CD4-positive, CD25-positive, alpha-beta regulatory T cell (primary cell): ENCODE results near the gene GAB2. TPM values are rescaled to one million over a fixed set of nuclear protein-coding genes. Genes with fewer than 3 reads are reported as not detected.
A peak's percentile ranks its signal among the peaks of the same experiment; 100 is the strongest.
"Not testable (repeated sequence)": the region's sequence is repeated elsewhere in the genome, so short reads cannot be mapped to it uniquely, and the experiment has no call there.

Source experiments
- ATAC-seq, 2 donors: fragments of 150-1000 bp; cut with Tn5 transposase; one replicate each; pipeline ENCODE4 v1.10.0; 2021; ENCODE audit warnings: low read depth in 2 of 2, moderate number of reproducible peaks in 2 of 2, moderate library complexity in 1 of 2
- DNase-seq, 3 donors: peaks; one replicate each; pipeline versions ENCODE4 v3.0.0 to v3.0.0-alpha.2; 2012 to 2022; ENCODE audit warnings: mixed read lengths in 1 of 3
- H3K27ac ChIP-seq: one replicate; pipeline ENCODE4 v1.7.0; 2013; ENCODE audit warnings: mild to moderate bottlenecking, low read length; ENCODE audit not compliant: insufficient read depth, poor library complexity, severe bottlenecking
- H3K27me3 ChIP-seq: one replicate; pipeline ENCODE4 v1.7.0; 2013; ENCODE audit warnings: low read length; ENCODE audit not compliant: control insufficient read depth, insufficient read depth
- H3K36me3 ChIP-seq: one replicate; pipeline ENCODE4 v1.7.0; 2013; ENCODE audit warnings: mild to moderate bottlenecking, low read length, moderate library complexity; ENCODE audit not compliant: control insufficient read depth, insufficient read depth
- H3K4me1 ChIP-seq: 2 replicates; pipeline ENCODE4 v1.7.0; 2013; ENCODE audit warnings: mild to moderate bottlenecking, low read length; ENCODE audit not compliant: insufficient read depth, control insufficient read depth, poor library complexity, severe bottlenecking
- H3K4me3 ChIP-seq: one replicate; pipeline ENCODE4 v1.7.0; 2013; ENCODE audit warnings: low read depth, mild to moderate bottlenecking, low read length, moderate library complexity
- H3K9me3 ChIP-seq, 2 experiments: 1 replicate in 1 of 2; 2 replicates in 1 of 2; pipeline ENCODE4 v1.7.0; 2013; ENCODE audit warnings: low read length in 2 of 2, mild to moderate bottlenecking in 1 of 2, moderate library complexity in 1 of 2; ENCODE audit not compliant: control insufficient read depth in 2 of 2
- H3K27ac Mint-ChIP-seq, 3 donors: one replicate each; pipeline ENCODE4 v1.8.0; 2020 to 2022; ENCODE audit warnings: mild to moderate bottlenecking in 3 of 3, mixed read lengths in 3 of 3, moderate library complexity in 2 of 3
- H3K27me3 Mint-ChIP-seq: one replicate; pipeline ENCODE4 v1.8.0; 2022; ENCODE audit warnings: mild to moderate bottlenecking, mixed read lengths
- H3K36me3 Mint-ChIP-seq: one replicate; pipeline ENCODE4 v1.8.0; 2020; ENCODE audit warnings: mixed read lengths
- H3K4me1 Mint-ChIP-seq, 4 donors: one replicate each; pipeline ENCODE4 v1.8.0; 2020 to 2022; ENCODE audit warnings: mixed read lengths in 4 of 4, mild to moderate bottlenecking in 1 of 4
- H3K4me3 Mint-ChIP-seq, 4 donors: one replicate each; pipeline ENCODE4 v1.8.0; 2020 to 2022; ENCODE audit warnings: mild to moderate bottlenecking in 4 of 4, mixed read lengths in 4 of 4, moderate library complexity in 3 of 4
- H3K9me3 Mint-ChIP-seq, 7 donors: one replicate each; pipeline ENCODE4 v1.8.0; 2020 to 2022; ENCODE audit warnings: mixed read lengths in 7 of 7, mild to moderate bottlenecking in 3 of 7, moderate library complexity in 2 of 7
- polyA plus RNA-seq, 4 donors: library from polyadenylated mRNA; unstranded; fragments of 300-500 nt; fragmentation: Illumina TruSeq; gene quantifications; one replicate each; pipeline ENCODE4 v1.2.3, GENCODE V29; 2021
- total RNA-seq: library from RNA; stranded (reverse); gene quantifications from one replicate; pipeline ENCODE4 v1.2.3, GENCODE V29; 2022

Gene GAB2
- total and polyA plus RNA-seq, 5 donors from 2014 or later = 0.05 to 15.7 (median 0.56) TPM

DNA sequence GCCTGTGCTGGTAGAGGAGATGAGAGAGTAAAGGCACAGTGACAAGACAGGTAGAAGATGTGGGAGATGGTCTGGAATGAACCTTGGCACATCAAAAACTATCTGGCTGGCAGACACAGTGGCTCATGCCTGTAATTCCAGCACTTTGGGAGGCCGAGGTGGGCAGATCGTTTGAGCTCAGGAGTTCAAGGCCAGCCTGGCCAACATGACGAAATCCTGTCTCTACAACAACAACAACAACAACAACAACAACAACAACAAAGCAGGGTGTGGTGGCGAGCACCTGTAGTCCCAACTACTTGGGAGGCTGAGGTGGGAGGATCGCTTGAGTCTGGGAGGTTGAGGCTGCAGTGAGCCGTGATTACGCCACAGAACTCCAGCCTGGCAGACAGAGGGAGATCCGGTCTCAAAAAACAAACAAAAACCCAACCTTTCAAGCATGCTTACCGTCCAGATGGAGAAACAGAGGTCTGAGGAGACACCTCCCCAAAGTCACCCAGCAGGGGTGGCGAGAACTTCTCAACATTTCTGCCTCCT is 240.9 kb downstream of the GAB2 start:
- Mint-ChIP-seq H3K27ac (peak overlapping the region in 1 of 3 donors; percentile 82), H3K4me3 (peak overlapping the region in 1 of 4 donors; percentile 49), H3K36me3 (peaks cover 59% of the 10 kb centered on the region), H3K27me3 (no peaks in the 10 kb centered on the region), H3K9me3 (peaks cover 0 to 4% (median 0%) of the 10 kb centered on the region in 7 donors), H3K4me1 (peaks cover 4 to 17% (median 5%) of the 10 kb centered on the region in 4 donors)
- H3K9me3 ChIP-seq = no peaks in the 10 kb centered on the region
- peaks cover 14% of the 10 kb centered on the region for H3K36me3 ChIP-seq
- DNase-seq (no peak), ATAC-seq (no peak)
- H3K27ac ChIP-seq = no peak overlapping the region
- H3K27me3 ChIP-seq = no peaks in the 10 kb centered on the region
- no peak overlapping the region for H3K4me3 ChIP-seq
- no peaks in the 10 kb centered on the region for H3K4me1 ChIP-seq

DNA sequence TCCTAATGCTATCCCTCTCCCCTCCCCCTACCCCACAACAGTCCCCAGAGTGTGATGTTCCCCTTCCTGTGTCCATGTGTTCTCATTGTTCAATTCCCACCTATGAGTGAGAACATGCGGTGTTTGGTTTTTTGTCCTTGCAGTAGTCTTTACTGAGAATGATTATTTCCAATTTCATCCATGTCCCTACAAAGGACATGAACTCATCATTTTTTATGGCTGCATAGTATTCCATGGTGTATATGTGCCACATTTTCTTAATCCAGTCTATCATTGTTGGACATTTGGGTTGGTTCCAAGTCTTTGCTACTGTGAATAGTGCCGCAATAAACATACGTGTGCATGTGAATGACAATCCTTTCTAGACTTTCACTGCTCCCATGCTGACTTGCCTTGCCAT is 241.8 kb downstream of the GAB2 start:
- H3K4me3 Mint-ChIP-seq, DNase-seq, H3K27me3 ChIP-seq, H3K4me3 ChIP-seq, H3K9me3 ChIP-seq, H3K27me3 Mint-ChIP-seq, H3K27ac ChIP-seq, ATAC-seq, H3K4me1 ChIP-seq, H3K9me3 Mint-ChIP-seq: not testable (repeated sequence)
- H3K27ac Mint-ChIP-seq = peak overlapping the region in 1 of 3 donors; percentile 82
- H3K4me1 Mint-ChIP-seq = peaks cover 4 to 13% (median 5%) of the 10 kb centered on the region in 4 donors
- peaks cover 14% of the 10 kb centered on the region for H3K36me3 ChIP-seq
- peaks cover 55% of the 10 kb centered on the region for H3K36me3 Mint-ChIP-seq

DNA sequence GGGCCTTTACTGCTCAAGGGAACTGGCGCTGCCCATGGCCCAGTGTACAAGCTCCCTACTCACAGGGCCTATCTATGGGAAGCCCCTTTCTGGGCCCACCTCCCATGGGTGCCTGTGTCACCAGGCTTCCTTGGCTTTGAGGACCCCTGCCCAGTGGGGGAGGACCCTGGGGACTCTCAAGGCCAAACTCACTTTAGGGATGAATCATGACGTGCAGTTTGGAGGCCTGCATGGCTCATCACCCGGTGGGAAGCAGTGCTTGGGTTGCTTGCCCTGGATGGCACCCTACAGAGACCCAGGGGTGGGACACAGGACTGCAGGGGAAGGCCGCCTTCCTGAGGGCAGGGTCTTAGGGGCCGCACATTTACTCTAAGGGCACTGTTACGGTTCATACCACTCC is 245.7 kb downstream of the GAB2 start:
- Mint-ChIP-seq H3K4me1 (peaks cover 0 to 5% (median 1%) of the 10 kb centered on the region in 4 donors), H3K36me3 (peaks cover 44% of the 10 kb centered on the region), H3K27ac (no peak overlapping the region), H3K9me3 (peaks cover 0 to 4% (median 0%) of the 10 kb centered on the region in 7 donors), H3K4me3 (no peak overlapping the region), H3K27me3 (no peaks in the 10 kb centered on the region)
- Histone ChIP-seq H3K27me3 (no peaks in the 10 kb centered on the region), H3K4me1 (no peaks in the 10 kb centered on the region), H3K9me3 (no peaks in the 10 kb centered on the region), H3K4me3 (no peak overlapping the region), H3K27ac (no peak overlapping the region), H3K36me3 (peaks cover 13% of the 10 kb centered on the region)
- no peak for DNase-seq
- ATAC-seq = no peak

DNA sequence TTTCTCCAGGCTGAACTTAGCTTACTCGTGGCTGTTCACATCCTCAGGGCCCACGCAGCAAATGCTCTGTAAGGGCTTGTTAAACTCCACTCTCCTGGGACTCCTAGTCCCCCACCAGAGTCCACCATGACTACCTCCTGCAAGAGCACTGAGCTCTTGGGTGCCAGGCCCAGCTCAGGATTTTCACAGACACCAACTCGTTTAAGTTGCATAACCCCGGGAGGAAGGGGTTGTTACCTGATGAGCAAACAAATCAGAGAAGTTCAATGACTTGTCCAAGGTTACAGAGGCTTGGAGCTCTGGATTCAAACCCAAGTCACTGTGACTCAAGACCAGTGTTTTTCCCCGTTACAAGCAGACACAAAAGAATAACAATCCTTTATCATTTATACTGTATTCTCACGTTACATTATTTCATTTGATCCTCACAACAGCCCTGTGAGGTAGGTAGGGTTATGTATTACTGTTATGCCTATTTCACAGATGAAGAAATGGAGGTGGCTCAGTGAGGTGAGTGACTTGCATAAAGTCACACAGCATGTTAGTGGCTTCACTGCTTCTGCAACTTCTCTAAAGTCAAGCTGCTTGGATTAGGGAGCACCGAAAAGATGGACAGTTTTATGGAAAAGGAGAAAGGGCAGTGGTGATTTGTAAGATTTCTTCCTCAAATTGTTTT is 246.6 kb downstream of the GAB2 start:
- Histone ChIP-seq H3K4me1 (no peaks in the 10 kb centered on the region), H3K9me3 (no peaks in the 10 kb centered on the region), H3K27me3 (no peaks in the 10 kb centered on the region), H3K4me3 (no peak overlapping the region), H3K27ac (no peak overlapping the region), H3K36me3 (peaks cover 10% of the 10 kb centered on the region)
- Mint-ChIP-seq H3K27me3 (no peaks in the 10 kb centered on the region), H3K4me1 (peaks cover 0 to 5% (median 1%) of the 10 kb centered on the region in 4 donors), H3K27ac (no peak overlapping the region), H3K9me3 (peaks cover 0 to under 1% (median 0%) of the 10 kb centered on the region in 7 donors), H3K4me3 (no peak overlapping the region), H3K36me3 (peaks cover 35% of the 10 kb centered on the region)
- ATAC-seq (no peak), DNase-seq (no peak)

DNA sequence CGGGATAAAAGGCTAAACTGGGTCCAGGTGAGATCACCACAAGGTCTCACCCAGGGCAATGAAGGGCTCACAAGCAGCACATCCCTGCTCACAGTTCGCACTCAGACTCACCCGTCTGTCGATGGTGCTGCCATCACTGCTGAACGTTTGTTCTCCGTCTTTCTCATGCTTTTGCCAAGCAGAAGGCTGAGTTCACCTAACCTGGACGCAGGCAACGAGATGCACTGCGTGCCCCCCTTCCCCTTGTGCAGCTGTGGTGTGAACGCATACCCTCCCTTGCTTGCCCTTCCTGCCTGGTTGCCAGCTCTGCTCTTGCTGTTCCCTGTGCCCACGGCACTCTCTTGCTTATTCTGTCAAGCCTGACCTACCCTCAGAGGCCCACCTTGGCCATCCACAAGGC is 247.2 kb downstream of the GAB2 start:
- Mint-ChIP-seq H3K36me3 (peaks cover 32% of the 10 kb centered on the region), H3K27me3 (no peaks in the 10 kb centered on the region), H3K4me1 (peaks cover 0 to 5% (median 1%) of the 10 kb centered on the region in 4 donors), H3K4me3 (no peak overlapping the region), H3K27ac (no peak overlapping the region), H3K9me3 (no peaks in the 10 kb centered on the region)
- Histone ChIP-seq H3K36me3 (peaks cover 10% of the 10 kb centered on the region), H3K9me3 (no peaks in the 10 kb centered on the region), H3K27ac (no peak overlapping the region), H3K4me3 (no peak overlapping the region), H3K4me1 (no peaks in the 10 kb centered on the region), H3K27me3 (no peaks in the 10 kb centered on the region)
- ATAC-seq (no peak), DNase-seq (no peak)

DNA sequence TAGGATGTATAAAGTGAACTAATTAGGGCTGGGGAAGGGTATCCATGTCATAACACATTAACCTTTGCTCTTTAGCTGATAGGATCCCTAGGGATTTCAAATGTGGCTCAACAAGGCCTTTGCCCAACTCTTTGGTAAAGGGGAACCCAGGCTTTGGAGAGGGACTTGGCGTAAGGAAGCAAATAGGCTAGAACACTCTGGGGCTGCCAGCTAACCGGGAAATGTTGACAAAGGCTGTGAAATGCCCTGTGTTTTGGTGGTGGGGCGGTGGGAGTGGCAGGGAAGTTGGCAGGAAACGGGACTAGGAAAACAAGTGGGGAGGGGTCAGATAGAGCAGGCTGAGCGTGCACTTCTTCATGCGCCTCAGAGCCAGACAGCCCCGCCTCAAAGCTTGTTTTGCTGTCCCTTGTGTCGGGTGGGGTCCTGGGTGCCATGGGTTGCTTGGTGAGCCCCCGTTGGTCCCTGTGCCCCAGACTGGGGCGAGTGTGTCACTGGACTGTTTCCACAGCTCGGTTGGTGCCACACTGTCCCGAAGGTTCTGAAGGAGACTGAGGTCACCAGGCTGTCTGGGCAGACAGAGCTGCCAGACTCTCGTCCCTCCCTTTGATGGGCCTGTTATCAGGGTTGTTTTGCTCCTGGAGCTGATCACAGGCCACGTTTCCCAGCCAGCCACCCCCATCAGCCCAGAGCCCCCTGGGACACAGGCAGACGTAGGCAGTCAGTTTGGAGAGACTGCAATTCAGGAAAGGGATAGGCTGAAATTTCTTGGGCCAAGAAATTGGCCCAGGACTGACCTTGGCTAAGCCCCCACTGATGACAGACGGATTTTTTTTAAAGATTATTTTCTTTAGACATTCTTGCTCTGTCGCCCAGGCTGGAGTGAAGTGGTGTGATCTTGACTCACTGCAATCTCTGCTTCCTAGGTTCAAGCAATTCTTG is 248.8 kb downstream of the GAB2 start:
- H3K4me1 ChIP-seq = no peaks in the 10 kb centered on the region
- H3K36me3 Mint-ChIP-seq = peaks cover 22% of the 10 kb centered on the region
- no peak for ATAC-seq
- no peak overlapping the region for H3K4me3 ChIP-seq
- no peaks in the 10 kb centered on the region for H3K27me3 Mint-ChIP-seq
- H3K27ac Mint-ChIP-seq = peak overlapping the region in 2 of 3 donors; percentile 25 to 61
- H3K27me3 ChIP-seq = no peaks in the 10 kb centered on the region
- H3K4me1 Mint-ChIP-seq = no peaks in the 10 kb centered on the region
- DNase-seq = no peak
- no peak overlapping the region for H3K4me3 Mint-ChIP-seq
- no peaks in the 10 kb centered on the region for H3K9me3 ChIP-seq
- no peak overlapping the region for H3K27ac ChIP-seq
- no peaks in the 10 kb centered on the region for H3K9me3 Mint-ChIP-seq
- peaks cover 8% of the 10 kb centered on the region for H3K36me3 ChIP-seq

DNA sequence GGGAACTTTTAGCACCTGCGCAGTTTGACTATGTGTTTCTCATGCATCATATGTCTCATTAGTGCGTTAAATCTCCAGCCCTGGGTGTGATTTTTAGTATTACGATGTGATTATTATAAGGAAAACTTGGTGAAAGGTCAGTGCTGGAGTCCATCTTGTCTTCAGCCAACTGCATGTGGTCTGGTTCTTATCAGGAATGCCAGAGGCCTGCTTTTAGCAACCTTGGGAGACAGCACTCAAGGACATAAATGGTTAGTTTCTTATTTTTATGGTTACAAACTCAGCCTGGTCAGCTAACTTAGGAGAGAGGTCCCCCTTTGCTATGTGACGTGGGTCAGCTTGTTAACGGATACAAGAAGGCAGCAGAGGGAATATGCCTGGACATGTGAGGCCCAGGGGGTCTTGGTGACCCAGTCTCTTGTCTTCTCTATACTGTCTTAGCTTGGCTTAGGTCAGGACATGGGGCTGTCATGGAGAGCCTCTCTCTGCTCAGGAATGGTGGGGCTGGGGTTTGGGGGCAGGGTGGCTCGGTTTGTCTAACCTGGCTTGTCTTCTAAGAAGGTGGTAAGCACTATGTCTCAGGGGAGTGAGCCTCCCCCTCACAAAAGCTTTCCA is 250.7 kb downstream of the GAB2 start:
- H3K4me3 ChIP-seq = no peak overlapping the region
- H3K36me3 ChIP-seq = no peaks in the 10 kb centered on the region
- Mint-ChIP-seq H3K4me3 (no peak overlapping the region), H3K27me3 (no peaks in the 10 kb centered on the region), H3K9me3 (no peaks in the 10 kb centered on the region), H3K27ac (no peak overlapping the region), H3K4me1 (no peaks in the 10 kb centered on the region), H3K36me3 (peaks cover 4% of the 10 kb centered on the region)
- no peaks in the 10 kb centered on the region for H3K9me3 ChIP-seq
- no peak for ATAC-seq
- no peaks in the 10 kb centered on the region for H3K4me1 ChIP-seq
- no peaks in the 10 kb centered on the region for H3K27me3 ChIP-seq
- H3K27ac ChIP-seq = no peak overlapping the region
- DNase-seq = no peak
